GM10847 (cell line): Measurements from ENCODE around the gene ANKRD13A.

Experiments used
- POLR2A ChIP-seq: IDR thresholded peaks from 2 replicates; pipeline ENCODE4 v1.6.1; 2011; ENCODE audit not compliant: insufficient read length; ENCODE audit errors: extremely low read depth

The ANKRD13A gene

DNA sequence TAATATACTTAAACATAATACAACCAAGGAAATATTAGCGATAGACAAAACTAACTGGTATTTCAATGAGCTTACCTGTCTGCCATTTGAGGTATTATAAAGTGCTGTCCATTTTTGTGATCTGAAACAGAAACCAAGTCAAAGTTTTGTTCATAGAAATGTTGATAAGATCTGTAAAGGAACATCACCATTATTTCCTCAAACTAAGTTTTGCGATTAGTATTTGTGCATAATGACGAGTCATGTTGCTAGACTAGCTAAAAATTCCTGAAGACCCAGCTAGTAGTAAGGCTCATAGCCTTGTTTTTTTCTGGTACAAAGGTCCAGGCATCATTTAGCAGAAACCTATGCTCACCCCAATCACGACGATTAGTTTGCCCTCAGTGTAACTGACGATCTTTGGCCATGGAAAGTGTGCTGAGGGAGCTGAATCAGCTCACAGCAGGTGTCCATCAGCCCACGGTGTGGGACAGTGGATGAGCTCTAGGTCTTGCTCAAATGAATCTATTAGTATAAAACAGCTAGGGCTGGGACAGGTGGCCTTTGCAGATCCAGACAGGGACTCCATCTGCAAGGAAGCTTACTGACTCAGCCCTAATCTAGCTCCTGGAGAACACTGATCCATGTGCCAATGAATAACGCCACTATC lies 31.7 kb upstream of the ANKRD13A start:
- TF ChIP-seq POLR2A, result no peak

DNA sequence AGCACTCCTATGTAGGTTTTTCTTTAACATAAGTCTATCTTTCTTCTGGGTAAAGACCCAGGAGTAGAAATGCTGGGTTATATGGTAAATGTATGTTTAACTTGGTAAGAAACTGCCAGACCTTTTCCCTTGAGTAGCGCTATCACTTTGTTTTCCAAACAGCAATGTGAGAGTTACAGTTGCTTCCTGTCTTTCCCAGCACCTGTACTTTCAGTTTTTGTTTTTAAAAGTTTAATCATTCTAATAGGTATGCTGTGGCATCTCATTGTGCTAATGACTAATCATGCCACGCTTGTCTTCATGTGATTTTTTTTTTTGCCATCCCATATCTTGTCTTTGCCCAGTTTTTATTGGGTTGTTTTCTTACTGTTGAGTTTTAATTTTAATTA lies 31.2 kb upstream of the ANKRD13A start:
- TF ChIP-seq POLR2A, result no peak

DNA sequence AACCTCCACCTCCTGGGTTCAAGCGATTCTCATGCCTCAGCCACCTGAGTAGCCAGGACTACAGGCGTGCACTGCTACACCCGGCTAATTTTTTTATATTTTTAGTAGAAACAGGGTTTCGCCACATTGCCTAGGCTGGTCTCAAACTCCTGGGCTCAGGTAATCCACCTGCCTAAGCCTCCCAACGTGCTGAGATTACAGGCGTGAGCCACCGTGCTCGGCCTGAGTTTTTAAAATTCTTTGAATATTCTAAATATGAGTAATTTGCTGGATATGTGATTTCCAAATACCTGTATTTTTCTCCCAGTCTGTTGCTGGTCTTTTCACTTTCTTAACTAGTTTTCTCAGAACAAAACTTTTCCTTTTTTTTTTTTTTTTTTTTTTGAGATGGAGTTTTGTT lies 30.4 kb upstream of the ANKRD13A start:
- no peak for TF ChIP-seq POLR2A

DNA sequence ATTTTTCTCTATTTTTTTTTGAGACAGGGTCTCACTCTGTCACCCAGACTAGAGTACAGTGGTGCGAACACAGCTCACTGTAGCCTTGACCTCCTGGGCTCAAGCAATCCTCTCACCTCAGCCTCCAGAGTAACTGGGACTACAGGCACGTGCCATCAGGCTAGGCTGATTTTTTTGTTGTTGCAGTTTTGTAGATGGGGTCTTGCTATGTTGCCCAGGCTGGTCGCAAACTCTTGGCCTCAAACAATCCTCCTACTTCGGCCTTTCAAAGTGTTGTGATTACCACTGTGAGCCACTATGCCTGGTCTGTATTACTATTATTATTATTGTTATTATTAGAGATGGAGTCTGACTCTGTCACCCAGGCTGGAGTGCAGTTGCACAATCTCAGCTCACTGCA lies 26.4 kb upstream of the ANKRD13A start:
- no peak for TF ChIP-seq POLR2A

DNA sequence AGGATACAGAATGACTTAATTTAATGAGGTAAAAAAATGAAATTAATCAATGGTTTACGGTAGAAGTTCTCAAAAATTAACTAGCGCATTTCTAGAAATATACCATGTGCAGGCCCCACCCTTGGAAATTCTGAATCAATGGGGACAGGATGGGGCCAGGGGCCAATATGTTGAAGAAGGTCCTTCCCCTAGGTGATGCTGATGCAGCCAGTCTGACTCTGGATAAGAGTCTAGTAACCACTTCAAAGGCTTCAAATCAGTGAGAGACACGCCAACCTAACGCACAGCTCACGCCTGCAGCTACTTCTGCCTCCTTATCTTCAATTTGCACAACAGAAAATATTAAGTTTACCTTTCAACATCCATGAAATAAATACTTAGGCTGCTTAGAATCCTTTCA lies 17.9 kb upstream of the ANKRD13A start:
- TF ChIP-seq POLR2A, result no peak

DNA sequence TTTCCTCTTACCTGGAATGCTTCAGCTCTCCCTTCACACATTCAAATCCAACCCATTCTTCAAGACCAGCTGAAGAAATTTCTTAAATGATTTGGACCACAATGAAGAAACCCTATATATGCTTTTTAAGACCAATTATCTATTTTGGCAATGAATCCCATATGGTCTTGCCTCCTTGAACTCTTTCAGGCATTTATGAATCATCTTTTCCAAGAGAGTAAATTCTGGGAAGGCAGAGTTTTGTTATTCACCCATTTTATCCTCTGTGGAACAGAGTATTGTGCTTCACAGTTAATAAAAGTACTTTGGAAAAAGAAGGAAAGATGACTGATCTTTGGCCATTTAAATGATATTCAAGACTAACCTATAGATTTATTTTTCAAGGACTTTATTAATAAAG lies 17.0 kb upstream of the ANKRD13A start:
- no peak for TF ChIP-seq POLR2A

DNA sequence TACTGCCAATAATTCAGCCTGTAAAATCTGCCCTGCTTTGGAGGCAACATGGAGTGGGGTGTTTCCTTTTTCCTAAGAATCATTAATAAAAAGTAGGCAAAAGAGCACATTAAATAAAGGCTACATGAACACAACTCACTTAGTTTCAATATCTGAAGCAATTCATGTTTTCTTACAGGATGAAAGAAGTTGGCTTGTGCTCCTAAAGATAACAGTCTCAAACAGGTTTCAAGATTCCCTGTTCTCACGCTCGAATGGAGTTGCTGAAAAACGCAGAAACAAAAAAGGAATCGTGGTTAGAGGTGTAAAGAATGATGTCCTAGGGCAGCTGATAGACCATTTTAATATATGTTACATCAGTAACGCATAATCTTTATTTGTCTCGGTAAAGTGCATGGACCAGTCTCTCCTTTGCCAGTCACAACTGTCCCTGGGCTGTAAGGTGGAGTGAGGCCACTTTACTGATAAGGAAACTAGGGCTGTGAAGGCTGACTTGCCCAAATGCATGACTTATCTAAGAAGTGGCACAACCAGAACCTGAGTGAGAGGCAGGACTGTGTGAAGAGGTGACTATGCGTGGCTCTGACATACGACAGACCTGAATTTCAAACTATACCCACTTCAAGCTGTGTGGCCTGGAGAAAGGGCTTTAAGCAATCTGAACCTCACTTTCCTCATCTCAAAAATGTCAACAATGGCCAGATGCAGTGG lies 15.6 kb upstream of the ANKRD13A start:
- no peak for TF ChIP-seq POLR2A

DNA sequence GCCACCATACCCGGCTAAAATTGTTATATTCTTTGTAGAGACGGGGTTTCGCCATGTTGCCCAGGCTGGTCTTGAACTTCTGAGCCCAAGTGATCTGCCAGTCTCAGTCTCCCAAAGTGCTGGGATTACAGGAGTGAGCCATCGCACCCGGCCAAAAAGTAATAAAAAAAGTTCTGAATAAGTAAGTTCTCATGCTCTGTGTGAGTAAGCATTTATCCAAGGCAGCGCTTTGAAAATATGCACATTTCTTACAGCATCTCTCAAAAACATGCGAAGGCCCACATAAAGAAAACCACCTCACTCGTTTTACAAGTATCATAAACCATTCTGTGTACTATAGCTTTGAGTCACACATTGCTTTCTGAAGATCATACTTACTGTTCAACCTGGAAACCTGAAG lies 11.6 kb upstream of the ANKRD13A start:
- no peak for TF ChIP-seq POLR2A

DNA sequence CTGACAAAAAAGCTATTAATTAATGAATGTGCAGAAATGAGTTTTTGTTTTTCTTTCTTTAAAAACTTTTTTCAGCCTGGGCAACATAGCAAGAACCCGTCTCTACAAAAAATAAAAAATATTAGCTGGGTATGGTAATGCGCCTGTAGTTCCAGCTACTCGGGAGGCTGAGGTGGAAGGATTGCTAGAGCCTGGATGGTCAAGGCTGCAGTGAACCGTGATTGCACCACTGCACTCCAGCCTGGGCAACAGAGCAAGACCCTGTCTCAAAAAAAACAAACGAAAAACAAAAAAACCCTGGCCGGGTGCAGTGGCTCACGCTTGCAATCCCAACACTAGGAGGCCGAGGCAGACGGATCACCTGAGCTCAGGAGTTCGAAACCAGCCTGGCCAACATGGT lies 11.0 kb upstream of the ANKRD13A start:
- no peak for TF ChIP-seq POLR2A

DNA sequence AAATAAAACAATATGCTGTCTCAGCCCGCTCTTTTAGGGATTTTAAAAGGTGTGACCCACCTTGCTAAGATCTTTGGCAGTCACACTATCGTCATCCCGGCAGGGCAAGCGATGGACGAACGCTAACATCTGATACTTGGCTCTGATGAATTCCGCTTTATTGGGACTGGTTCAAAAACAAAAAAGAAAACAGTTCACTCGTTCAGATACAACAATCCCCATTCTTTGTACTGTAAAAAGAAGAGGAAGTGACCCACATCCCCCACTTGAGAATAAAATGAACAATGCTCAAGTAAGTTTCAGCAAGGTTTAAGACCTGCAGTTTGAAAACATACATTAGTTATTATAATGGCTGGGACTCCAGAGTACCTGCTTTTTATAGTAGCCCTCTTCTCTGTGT lies 10.3 kb upstream of the ANKRD13A start:
- no peak for TF ChIP-seq POLR2A

DNA sequence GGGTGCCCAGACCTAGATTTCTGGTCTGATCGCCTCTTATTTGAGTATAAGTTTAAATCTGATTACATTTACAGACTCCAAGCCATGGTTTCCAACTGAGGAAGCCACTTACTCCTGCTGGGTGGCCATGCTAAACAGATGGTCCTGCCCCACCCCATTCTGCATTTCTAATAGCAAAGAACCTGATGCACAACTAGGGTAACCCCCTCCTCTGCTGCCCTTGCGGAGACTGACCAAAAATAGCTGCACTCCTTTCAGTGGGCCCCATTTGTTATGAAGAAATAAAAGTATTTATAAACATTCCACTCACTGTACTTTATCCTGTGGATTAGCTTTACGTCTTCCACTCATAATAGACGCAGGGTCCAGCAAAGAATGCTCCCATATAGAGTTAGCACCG lies 9.8 kb upstream of the ANKRD13A start:
- TF ChIP-seq POLR2A, result no peak

DNA sequence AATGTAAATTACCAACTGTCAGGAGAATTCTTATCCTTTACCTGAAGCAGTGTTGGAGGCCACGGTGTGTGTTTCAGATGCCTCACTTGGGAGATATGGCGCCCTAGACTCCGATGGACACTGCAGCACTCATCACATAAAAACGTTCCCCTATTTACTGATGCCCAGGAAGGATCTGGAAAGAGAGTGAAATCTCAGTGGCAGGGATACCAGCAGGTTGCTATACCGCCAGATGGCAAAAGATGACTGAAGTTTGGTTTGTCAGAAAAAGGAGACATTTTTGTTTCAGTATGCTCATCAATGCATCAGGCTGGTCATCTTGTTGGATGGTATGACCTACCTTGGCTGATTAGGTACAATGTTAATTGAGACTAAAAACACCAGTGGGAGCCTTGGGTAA lies 7.6 kb upstream of the ANKRD13A start:
- TF ChIP-seq POLR2A, result no peak

DNA sequence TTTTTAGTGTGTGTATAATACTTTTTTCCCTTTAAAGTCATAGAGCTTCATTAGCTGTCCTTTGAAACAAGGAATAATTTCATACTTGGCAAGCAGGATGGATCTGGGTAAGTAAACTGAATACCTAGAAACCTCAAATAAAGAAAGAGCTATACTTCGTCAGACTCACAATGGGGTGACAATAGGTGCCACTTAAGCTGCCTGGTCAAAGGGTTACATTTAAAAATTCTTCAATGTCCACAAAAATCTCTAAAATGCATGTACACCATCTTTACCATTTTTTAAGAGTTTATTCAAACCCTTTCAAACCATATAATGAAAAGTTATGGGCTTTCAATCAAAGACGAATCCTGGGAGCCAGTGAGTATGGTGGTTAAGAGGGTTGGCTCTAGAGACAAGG lies 6.1 kb upstream of the ANKRD13A start:
- TF ChIP-seq POLR2A, result no peak

DNA sequence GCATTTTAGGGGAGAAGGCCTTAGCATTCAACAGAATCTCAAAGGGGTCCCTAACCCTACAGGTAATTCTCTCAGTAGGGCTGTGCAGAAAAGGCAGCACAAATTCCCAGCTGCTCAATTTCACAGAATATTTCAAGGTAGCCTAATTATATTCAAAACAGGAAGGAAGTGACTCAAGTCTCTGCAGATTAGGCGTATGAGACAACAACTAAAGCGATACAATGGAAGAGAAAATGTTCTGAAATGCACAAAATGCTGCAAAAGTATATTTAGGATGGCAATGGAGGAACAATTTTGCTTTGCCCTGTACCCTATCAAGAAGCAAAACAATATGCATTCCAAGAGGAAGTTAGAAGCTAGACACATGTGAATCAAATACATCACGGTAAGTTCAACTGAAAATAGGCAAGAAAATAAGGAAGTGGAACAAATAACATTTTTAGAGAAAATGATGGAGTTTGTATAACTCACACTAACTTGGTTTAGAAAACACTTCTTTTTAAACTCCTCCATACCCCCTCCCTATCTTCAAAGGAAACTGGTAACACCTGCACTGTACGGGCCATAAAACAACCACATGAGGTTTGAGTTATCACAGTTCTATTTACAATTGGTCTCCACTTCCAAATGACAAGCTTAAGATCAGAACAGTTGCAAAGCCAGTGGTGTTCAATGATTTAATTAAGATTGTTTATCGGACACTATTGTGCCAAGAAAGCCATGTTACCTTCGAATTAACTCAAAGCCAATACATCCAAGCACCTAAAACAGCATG lies 4.6 kb upstream of the ANKRD13A start:
- TF ChIP-seq POLR2A, result no peak

DNA sequence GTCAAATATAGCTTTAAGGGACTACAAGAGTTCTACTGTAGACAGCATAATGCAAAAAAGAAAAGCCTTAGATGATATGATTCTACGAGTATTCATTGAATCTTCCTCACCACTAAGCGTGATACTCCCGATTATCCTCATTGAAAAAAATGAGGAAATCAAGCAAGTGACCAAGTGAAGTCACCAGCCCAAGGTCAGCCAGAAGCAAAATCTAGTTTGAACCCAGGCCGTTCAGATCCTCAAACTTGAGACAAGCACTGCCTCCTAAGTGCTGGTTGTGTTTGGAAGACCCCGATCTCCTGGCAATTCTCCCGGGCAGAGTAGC lies 3.9 kb upstream of the ANKRD13A start:
- no peak for TF ChIP-seq POLR2A

DNA sequence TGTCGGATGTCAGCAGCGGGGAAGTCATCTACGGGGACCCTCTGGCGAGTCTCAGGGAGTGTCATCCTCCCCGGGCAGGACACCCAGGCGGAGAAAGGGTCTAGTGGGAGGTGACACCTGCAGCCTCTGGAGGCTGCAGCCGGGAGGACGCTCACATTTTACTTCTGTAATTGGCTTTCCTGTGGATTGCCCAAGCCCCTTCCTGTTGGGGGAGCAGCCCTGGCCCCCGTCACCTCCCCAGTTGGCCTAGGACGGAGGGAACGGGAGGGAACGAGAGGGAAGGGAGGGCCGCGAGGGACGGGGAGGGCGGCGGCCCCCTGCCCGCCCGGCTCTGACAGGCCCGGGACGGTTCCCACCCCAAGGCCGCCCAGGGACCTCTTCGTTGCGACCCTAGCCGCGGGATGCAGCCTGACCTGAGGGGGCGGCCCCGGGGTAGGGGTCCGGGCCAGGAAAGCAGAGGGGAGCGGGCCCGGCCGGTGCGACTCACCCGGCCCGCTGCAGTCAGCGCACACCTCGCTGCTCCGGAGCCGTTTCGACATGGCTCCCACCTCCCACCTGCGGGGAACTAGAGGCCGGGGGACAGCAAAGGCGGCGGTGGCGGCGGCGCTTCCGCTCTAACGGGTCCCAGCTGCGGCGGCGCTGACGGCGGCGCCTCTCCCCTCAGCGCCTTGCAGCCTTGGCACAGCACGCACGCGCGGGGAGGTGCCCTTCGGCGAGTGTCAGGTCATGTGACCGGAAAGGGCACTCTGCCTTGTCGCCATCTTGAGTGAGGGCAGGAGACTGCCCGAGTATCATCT lies 3.3 kb upstream of the ANKRD13A start, which contains the start of gene GIT2:
Gene GIT2 (minus strand): TSS at position 683 of the 797 bp plus-strand sequence. CDS start 144 bp downstream, at position 539.
- peak; percentile 81 for TF ChIP-seq POLR2A
